ENCODE measurements around the gene SLC40A1.

The SLC40A1 gene

GRCh38 chr2:189601043-189601442 is 20.5 kb upstream of the SLC40A1 start:
- no peak for DNase-seq (ENCODE audit: low read depth in 1 of 2, low spot score in 1 of 2)

GRCh38 chr2:189599245-189599644 is 18.7 kb upstream of the SLC40A1 start:
- DNase-seq (ENCODE audit: low read depth in 1 of 2, low spot score in 1 of 2), result no peak

- DNase-seq (ENCODE audit: low read depth in 1 of 2, low spot score in 1 of 2), result no peak
These were observed 14.8 kb upstream of the SLC40A1 start for GRCh38 chr2:189595417-189595816.

- DNase-seq (ENCODE audit: low read depth in 1 of 2, low spot score in 1 of 2), result no peak
These were observed 13.7 kb upstream of the SLC40A1 start for GRCh38 chr2:189594305-189594704.

GRCh38 chr2:189593115-189593514 is 12.5 kb upstream of the SLC40A1 start:
- DNase-seq (ENCODE audit: low read depth in 1 of 2, low spot score in 1 of 2), result no peak

- no peak for DNase-seq (ENCODE audit: low read depth in 1 of 2, low spot score in 1 of 2)
These were observed 11.9 kb upstream of the SLC40A1 start for GRCh38 chr2:189592353-189592984.

GRCh38 chr2:189587780-189588179 is 7.2 kb upstream of the SLC40A1 start:
- no peak for DNase-seq (ENCODE audit: low read depth in 1 of 2, low spot score in 1 of 2)

- DNase-seq (ENCODE audit: low read depth in 1 of 2, low spot score in 1 of 2), result no peak
These were observed 4.7 kb upstream of the SLC40A1 start for GRCh38 chr2:189585226-189585756.

GRCh38 chr2:189584686-189585085 is 4.1 kb upstream of the SLC40A1 start:
- no peak for DNase-seq (ENCODE audit: low read depth in 1 of 2, low spot score in 1 of 2)

- DNase-seq (ENCODE audit: low read depth in 1 of 2, low spot score in 1 of 2), result no peak
These were observed 2.9 kb upstream of the SLC40A1 start for GRCh38 chr2:189583227-189584198.

- DNase-seq (ENCODE audit: low read depth in 1 of 2, low spot score in 1 of 2), result no peak
These were observed 2.2 kb upstream of the SLC40A1 start for GRCh38 chr2:189582809-189583192.

- DNase-seq (ENCODE audit: low read depth in 1 of 2, low spot score in 1 of 2), result no peak
These were observed 1.7 kb upstream of the SLC40A1 start for GRCh38 chr2:189582140-189582808.

- no peak for DNase-seq (ENCODE audit: low read depth in 1 of 2, low spot score in 1 of 2)
These were observed 961 bp upstream of the SLC40A1 start for GRCh38 chr2:189581354-189582139.

- DNase-seq (ENCODE audit: low read depth in 1 of 2, low spot score in 1 of 2), result peak in 1 of 2 donors; percentile 1
These were observed 340 bp downstream of the SLC40A1 start for GRCh38 chr2:189580241-189580651.

GRCh38 chr2:189579585-189580186 is 900 bp downstream of the SLC40A1 start:
- no peak for DNase-seq (ENCODE audit: low read depth in 1 of 2, low spot score in 1 of 2)

- DNase-seq (ENCODE audit: low read depth in 1 of 2, low spot score in 1 of 2), result no peak
These were observed 2.2 kb downstream of the SLC40A1 start for GRCh38 chr2:189578272-189578950.

GRCh38 chr2:189577121-189577520 is 3.5 kb downstream of the SLC40A1 start:
- DNase-seq (ENCODE audit: low read depth in 1 of 2, low spot score in 1 of 2), result no peak

- DNase-seq (ENCODE audit: low read depth in 1 of 2, low spot score in 1 of 2), result no peak
These were observed 4.2 kb downstream of the SLC40A1 start for GRCh38 chr2:189576396-189576795.

- no peak for DNase-seq (ENCODE audit: low read depth in 1 of 2, low spot score in 1 of 2)
These were observed 5.7 kb downstream of the SLC40A1 start for GRCh38 chr2:189574793-189575475.
